SK-N-SH (cell line): ENCODE data around the gene CSPG5.

Source experiments
- FOSL2 ChIP-seq: IDR thresholded peaks from 2 replicates; pipeline ENCODE4 v1.4.0; 2012; ENCODE audit warnings: low read depth, mild to moderate bottlenecking, moderate library complexity, borderline replicate concordance
- POLR2AphosphoS5 ChIP-seq: IDR thresholded peaks from 2 replicates; pipeline ENCODE4 v1.6.1; 2012; ENCODE audit warnings: low read depth, low read length

- TF ChIP-seq FOSL2 (no peak), POLR2AphosphoS5 (no peak)
Observed at GRCh38 chr3:47542471-47543173, 36.0 kb downstream of the CSPG5 start.
